Cardiac muscle cell (in vitro differentiated cells and primary cell): Measurements from ENCODE around the gene CFAP251. TPM values are rescaled to one million over a fixed set of nuclear protein-coding genes. Genes with fewer than 3 reads are reported as not detected.

Experiments used
- DNase-seq, 2 donors: peaks; one replicate each; pipeline versions ENCODE4 v3.0.0 to v3.0.0-alpha.2; 2010 to 2017; ENCODE audit warnings: low read depth in 1 of 2, low spot score in 1 of 2
- H3K27ac ChIP-seq: fragments of 200-600 bp; sonication (generic); 2 replicates; pipeline ENCODE4 v1.5.1; 2016
- H3K27me3 ChIP-seq: fragments of 200-600 bp; sonication (generic); 2 replicates; pipeline ENCODE4 v1.6.0; 2016; ENCODE audit warnings: control low read depth
- H3K36me3 ChIP-seq: fragments of 200-600 bp; sonication (generic); 2 replicates; pipeline ENCODE4 v1.5.1; 2016; ENCODE audit warnings: control low read depth
- H3K4me1 ChIP-seq: fragments of 200-600 bp; sonication (generic); 2 replicates; pipeline ENCODE4 v1.8.1; 2017; ENCODE audit warnings: low read depth, mild to moderate bottlenecking, mixed run types
- H3K4me3 ChIP-seq: fragments of 200-600 bp; sonication (generic); 2 replicates; pipeline ENCODE4 v1.5.1; 2016; ENCODE audit warnings: mild to moderate bottlenecking
- H3K9me3 ChIP-seq: fragments of 200-600 bp; sonication (generic); 2 replicates; pipeline ENCODE4 v1.5.1; 2017; ENCODE audit warnings: low read depth, mild to moderate bottlenecking, control low read depth
- polyA plus RNA-seq: library from polyadenylated mRNA; unstranded; fragments of >200 nt; fragmentation: Nextera tagmentation; extraction: Ambion mirVana; gene quantifications from 2 replicates; pipeline ENCODE4 v1.2.1, GENCODE V29; 2016
- total RNA-seq: library from RNA; depleted of rRNA; stranded (reverse); fragments of >200 nt; gene quantifications from 2 replicates; pipeline ENCODE4 v1.2.3, GENCODE V29; 2016
- TF ChIP-seq, protein P1 (sequence below): IDR thresholded peaks from 2 replicates; pipeline ENCODE4 v1.5.1; 2012; ENCODE audit warnings: low read depth, mild to moderate bottlenecking, low read length

The CFAP251 gene
- total and polyA plus RNA-seq, 2 experiments from 2014 or later = 1.7 to 3.8 TPM

DNA sequence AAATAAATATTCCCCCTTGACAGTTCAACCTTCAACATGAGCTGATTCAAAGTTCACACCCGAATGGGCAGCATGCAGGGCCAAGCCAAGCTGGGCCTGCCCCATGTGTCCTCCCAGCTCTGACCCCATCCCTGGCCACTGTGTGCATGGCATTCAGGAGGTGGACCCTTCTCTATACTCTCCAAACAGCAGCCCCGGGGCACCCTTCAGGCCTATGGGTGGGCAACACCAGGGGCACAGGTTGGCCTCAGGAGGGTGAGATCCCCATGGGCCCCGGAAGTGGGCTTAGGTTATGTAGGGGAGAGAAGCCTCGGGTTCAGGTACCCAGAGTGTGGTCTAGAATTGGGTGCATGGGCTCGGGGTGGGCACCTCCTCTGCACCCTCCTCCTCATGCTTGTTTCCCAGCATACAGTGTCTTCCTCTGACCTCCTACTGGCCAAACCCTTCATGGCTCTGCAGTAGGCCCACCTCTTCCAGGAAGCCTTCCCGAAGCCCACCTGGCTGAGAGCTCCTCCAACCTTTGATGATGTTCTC lies 71.8 kb downstream of the CFAP251 start:
- TF ChIP-seq, protein P1, sequence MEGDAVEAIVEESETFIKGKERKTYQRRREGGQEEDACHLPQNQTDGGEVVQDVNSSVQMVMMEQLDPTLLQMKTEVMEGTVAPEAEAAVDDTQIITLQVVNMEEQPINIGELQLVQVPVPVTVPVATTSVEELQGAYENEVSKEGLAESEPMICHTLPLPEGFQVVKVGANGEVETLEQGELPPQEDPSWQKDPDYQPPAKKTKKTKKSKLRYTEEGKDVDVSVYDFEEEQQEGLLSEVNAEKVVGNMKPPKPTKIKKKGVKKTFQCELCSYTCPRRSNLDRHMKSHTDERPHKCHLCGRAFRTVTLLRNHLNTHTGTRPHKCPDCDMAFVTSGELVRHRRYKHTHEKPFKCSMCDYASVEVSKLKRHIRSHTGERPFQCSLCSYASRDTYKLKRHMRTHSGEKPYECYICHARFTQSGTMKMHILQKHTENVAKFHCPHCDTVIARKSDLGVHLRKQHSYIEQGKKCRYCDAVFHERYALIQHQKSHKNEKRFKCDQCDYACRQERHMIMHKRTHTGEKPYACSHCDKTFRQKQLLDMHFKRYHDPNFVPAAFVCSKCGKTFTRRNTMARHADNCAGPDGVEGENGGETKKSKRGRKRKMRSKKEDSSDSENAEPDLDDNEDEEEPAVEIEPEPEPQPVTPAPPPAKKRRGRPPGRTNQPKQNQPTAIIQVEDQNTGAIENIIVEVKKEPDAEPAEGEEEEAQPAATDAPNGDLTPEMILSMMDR = no peak
- H3K27me3 ChIP-seq = no peaks in the 10 kb centered on the region
- no peaks in the 10 kb centered on the region for H3K36me3 ChIP-seq
- no peaks in the 10 kb centered on the region for H3K9me3 ChIP-seq
- H3K27ac ChIP-seq = no peak overlapping the region
- DNase-seq = no peak
- no peak overlapping the region for H3K4me3 ChIP-seq
- no peaks in the 10 kb centered on the region for H3K4me1 ChIP-seq

GRCh38 chr12:121990692-121991603 lies 72.6 kb downstream of the CFAP251 start:
- no peak overlapping the region for H3K27ac ChIP-seq
- H3K9me3 ChIP-seq = no peaks in the 10 kb centered on the region
- H3K4me3 ChIP-seq = no peak overlapping the region
- TF ChIP-seq, protein P1 = no peak
- no peak for DNase-seq
- no peaks in the 10 kb centered on the region for H3K36me3 ChIP-seq
- no peaks in the 10 kb centered on the region for H3K27me3 ChIP-seq
- H3K4me1 ChIP-seq = peaks cover 2% of the 10 kb centered on the region

DNA sequence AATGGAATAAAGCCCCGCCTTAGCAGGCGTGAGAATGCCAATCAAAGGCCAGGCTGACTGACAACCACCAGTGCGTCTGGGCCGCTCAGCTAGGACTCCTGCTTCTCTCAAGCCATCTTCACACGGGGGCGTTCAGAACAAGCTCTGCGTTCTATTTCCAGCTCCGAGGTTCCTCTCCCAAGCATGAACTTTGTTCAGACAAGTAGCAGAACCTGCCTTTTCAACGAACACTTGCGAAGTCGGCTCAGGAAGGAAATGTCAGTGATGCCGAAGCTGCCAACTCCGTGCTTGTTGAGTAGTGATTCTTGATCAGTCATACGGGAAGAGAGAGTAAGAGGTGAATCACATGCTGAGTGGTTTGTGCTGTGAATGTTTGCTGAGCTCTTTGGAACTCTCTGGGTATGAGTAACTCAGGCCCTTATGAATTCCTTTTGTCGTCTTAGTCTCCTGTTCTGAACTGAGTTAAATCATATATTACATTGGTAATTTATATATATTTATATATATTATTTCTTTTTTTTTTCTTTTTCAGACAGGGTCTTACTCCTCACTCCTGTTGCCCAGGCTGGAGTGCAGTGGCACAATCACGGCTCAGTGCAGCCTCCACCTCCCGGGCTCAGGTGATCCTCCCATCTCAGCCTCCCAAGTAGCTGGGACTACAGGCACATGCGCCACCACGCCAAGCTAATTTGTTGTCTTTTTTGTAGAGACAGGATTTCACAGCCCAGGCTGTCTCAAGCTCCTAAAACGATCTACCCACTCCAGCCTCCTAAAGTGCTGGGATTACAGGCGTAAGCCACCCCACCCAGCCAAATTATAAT lies 73.9 kb downstream of the CFAP251 start:
- TF ChIP-seq, protein P1 = no peak
- Histone ChIP-seq H3K9me3 (no peaks in the 10 kb centered on the region), H3K4me1 (peaks cover 14% of the 10 kb centered on the region), H3K36me3 (no peaks in the 10 kb centered on the region), H3K27me3 (no peaks in the 10 kb centered on the region), H3K4me3 (no peak overlapping the region), H3K27ac (peak overlapping the region; percentile 75)
- peak; percentile 6 to 95 for DNase-seq

DNA sequence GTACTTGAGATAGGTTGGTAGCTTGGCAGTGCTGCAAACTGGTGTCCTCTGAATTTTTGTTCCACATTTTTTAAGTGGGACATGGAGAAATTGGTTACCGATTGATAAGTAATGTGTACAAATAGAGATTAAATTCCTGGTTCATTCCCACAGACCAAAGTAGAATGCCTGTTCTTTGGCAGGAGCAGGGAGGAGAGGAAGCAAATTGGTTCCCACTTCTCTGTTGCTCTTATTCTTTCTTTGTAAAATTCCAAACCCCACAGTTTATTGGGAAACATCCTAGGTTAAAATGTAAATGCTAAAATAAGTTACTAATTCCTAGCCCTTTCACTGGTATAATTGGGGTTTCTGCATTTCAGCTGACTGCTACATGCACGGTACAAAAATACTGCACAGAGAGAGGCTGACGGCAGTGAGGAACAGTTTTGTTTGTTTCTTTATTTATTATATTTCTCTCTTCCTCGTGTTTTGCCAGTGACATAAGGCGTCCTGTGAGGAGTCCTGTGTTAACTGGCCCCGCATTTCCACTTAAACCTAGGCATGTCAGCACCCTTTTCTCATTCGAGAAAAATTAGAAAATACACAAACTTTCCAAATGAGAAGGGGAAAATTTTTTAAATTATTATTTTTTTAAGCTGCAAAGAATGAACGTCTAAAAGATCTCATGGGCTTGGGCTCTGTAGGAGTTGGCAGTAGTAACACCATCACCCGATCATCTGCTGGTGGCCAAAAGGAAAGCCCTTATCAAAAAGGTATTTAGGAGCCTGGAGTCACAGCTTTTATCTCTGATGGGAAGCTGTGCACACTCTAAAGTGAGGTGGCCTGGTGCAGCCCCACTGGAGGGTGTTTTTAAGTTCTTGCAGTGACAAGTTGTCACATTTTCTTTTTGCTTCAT lies 77.9 kb downstream of the CFAP251 start:
- TF ChIP-seq, protein P1 = no peak

More for the DNA sequence above, 77.9 kb downstream of the CFAP251 start:
- DNase-seq = peak in 1 of 2 donors; percentile 5
- H3K9me3 ChIP-seq = no peaks in the 10 kb centered on the region
- no peak overlapping the region for H3K4me3 ChIP-seq
- peak overlapping the region; percentile 83 for H3K27ac ChIP-seq
- no peaks in the 10 kb centered on the region for H3K27me3 ChIP-seq
- H3K36me3 ChIP-seq = no peaks in the 10 kb centered on the region
- H3K4me1 ChIP-seq = peaks cover 14% of the 10 kb centered on the region
